Hypothalamus (tissue), 51 donors: ENCODE results near the gene SLC22A6.
A peak's percentile ranks its signal among the peaks of the same experiment; 100 is the strongest.
"Not testable (repeated sequence)": the region's sequence is repeated elsewhere in the genome, so short reads cannot be mapped to it uniquely, and the experiment has no call there.

Experiments used
- DNase-seq, 51 donors: peaks; one replicate each; lab custom pipeline; 2025; lab: John Stamatoyannopoulos, UW

SLC22A6 gene

GRCh38 chr11:62994775-62995174 lies 10.0 kb upstream of the SLC22A6 start:
- DNase-seq: no peak

DNA sequence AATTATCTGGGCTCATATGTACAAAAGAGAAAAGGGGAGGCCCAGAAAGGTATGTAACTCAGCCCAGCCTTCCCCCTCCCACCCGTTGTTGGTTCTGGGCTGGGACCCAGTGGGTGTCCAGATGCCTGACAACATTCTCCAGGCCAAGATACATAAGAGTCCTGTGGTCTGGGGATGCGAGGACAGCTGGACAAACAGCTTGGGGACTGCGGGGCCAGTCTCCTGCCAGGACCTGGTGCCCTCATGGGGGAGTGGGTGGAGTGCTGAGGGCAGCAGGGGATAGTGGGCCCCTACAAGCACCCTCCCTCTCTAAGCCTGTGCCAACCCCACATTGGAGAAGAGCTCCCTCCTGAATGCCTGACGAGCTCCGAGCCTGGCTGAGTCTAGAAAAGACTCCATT lies 3.5 kb upstream of the SLC22A6 start:
- DNase-seq: no peak

DNA sequence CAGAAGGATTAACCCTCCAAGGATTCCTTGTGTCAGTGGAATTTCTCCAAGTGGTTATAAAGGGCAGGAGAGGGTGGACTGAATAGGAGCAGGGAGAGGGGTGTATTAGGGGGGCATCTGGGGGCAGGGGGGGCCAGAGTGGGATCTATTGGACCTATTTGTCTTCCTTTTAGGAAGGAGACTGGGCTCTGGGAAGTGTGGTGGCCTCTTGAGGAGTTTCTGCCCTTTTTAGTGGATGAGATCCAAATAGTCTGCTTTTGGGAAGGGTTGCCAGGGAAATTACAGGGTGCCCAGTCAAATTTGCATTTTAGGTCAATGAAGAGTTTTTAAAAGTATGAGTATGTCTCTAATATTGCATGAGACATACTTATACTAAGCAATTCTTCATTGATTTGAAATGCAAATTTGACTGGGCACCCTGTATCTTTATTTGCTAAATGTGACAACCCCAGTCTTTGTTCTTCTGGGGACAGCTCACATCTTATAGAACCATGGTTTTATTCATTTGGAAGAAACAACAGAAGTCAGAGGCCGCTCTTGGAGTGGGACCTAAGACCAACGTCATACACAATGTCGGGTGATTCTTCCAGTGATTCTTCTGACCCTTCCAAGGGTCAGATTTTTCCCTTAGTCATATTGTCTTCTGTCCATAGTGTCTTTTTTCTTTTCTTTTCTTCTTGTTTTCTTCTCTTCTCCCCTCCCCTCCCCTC lies 429 bp upstream of the SLC22A6 start:
- peak in 4 of 51 donors; percentile 17 to 51 (median 40) for DNase-seq

DNA sequence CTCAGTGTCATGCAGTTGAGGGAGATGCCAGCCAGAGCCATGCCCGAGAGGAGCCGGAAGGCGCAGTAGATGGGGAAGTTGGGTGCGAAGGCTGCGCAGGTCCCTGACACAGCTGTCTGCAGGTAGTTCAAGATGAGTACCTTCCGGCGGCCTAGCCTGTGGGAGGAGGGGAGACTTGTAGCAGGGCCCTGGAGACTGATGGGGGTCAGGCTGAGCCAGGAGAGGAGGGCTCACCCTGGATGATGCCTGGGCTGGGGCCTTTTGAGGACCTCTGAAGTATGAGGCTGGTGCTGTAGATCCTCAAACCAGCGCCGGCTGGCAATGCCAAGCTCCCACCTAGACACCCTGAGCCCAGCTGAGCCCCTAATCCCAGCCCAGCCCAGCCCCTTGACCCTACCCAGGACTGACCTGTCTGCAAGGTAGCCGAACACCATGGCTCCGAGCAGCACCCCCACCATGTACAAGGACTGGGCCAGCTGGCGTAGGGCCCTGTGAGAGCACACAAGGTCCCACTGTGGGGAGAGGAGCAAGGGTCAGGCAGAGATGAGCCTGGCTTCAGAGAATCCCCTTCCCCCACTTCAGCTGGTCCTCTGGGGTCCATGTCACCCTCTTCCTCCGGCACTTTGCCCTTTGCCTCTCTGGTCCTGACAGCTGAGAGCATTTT lies 1.1 kb downstream of the SLC22A6 start:
- DNase-seq: peak in 1 of 51 donors; percentile 8

GRCh38 chr11:62981743-62982142 lies 3.0 kb downstream of the SLC22A6 start:
- DNase-seq: no peak

DNA sequence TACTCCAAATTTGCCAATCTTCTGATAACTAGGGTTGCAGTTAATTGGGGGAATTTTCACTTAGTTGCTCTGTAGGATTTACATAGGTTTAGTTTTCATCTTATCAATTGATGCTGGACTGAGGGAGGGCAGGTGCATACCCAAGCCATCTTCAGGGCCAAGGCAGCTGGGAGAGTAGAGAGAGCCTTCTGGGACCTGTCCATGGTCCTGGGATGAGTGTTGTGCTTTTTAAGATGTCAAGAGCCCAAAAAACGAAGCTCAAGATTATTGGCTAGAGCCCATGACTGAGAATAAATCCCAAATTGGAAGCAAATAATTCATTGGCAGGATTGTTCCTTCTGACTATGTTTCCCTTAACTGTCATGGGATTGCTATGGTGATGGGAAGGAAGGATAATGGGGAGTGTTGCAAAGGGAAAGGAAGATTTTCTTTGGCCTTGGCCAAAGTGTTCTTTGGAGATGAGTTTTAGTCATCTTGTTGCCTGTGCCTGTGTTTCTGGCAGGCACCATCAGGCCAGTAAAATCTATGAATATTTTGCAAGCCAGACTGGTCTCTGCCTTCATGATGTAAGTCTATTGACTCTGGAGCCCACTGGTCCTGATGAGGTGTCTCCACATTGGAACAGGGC lies 4.5 kb downstream of the SLC22A6 start:
- DNase-seq: no peak

- no peak for DNase-seq
These were observed 8.7 kb downstream of the SLC22A6 start for GRCh38 chr11:62976109-62976508.

DNA sequence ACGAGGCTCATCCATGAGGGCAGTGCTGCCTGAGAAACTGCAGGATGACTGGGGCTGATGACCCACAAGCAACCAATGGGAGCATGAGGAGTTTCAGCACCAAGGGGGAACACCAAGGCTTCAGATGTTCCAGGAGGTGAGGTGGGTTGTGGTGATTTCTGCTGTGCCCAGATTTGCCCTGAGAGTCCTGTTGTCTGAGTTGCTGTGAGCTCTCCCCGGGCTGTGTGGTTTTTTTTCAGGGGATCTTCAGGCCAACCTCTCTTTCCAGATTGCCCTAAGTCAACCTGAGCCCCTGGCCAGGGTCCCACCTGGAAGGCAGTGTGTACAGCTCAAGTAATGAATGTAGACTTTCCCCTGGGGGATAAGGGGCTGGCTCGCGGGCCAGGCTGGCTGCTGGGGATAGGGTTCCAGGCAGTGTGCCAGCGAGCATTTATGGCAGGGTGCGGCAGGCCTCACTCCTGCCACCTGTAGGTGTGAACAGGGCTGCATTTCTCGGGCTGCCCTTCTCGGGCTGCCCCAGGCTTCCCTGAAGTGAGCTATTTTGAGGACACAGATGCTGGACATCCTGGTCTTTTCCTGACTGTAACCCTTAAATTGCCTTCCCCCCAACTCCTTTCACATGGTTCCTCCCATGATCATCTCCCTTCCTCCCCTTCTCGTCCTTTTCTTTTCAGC lies 9.8 kb downstream of the SLC22A6 start:
- peak in 7 of 51 donors; percentile 6 to 17 (median 9) for DNase-seq

GRCh38 chr11:62965574-62965973 lies 19.2 kb downstream of the SLC22A6 start:
- DNase-seq: no peak

DNA sequence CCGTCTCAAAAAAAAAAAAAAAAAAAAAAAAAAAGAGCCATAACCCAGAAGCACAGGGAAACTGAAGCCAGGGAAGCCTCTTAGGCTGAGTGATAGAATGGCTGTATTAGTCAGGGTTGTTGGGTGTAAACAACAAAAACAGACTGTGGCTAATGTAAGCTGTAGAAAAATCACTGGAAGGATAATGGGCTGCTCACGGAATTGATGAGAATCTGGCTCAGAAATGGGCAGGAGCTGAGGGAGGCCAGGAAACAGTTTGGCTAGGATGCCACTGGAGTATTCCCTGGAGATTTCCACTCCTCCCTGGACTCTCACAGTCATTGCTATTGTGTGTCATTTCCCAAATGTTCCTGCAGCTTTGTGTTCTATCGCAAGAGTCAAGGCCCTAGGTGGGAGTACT lies 22.4 kb downstream of the SLC22A6 start:
- DNase-seq: no peak

DNA sequence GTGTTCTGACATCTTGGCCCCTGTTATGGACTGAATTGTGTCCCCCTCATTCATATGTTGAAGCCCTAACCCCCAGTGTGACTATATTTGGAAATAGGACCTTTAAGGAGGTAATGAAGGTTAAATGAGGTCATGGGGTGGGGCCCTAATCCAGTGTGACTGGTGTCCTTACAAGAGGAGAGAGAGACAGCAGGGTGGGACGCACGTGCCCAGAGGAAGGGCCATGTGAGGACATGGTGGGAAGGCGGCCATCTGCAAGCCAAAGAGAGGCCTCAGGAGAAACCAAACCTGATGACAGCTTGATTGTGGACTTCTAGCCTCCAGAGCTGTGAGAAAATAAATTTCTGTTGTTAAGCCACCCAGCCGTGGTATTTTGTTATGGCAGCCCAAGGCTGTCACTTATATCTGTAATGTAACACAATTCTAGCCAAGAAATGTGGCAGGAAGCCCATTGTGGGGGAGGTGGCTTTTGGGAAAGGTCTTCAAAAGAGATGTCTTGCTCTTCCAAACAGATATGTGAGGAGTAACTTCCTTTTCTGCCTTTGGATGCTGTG lies 23.7 kb downstream of the SLC22A6 start:
- no peak for DNase-seq

- no peak for DNase-seq
These were observed 25.3 kb downstream of the SLC22A6 start for GRCh38 chr11:62959422-62959980.

- no peak for DNase-seq
These were observed 26.0 kb downstream of the SLC22A6 start for GRCh38 chr11:62958547-62959421.

DNA sequence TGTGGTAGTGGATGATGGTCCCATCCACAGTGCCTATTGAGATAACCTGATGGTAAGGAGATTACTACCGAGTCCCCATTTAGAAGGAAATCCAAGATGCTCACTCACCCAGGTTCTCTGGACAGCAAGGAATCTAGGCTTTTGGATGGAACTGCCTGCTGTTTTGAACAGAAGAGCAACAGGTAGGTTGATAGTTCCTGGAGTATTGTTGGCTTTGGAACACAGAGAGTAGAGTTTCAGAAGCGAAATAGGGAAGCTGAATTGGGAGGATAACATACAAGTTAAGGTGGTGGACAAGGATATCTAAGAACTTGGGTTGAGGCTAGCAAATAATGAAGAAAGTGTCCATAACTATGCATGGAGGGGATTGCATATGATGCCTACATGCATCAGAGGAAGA lies 27.6 kb downstream of the SLC22A6 start:
- DNase-seq: no peak

DNA sequence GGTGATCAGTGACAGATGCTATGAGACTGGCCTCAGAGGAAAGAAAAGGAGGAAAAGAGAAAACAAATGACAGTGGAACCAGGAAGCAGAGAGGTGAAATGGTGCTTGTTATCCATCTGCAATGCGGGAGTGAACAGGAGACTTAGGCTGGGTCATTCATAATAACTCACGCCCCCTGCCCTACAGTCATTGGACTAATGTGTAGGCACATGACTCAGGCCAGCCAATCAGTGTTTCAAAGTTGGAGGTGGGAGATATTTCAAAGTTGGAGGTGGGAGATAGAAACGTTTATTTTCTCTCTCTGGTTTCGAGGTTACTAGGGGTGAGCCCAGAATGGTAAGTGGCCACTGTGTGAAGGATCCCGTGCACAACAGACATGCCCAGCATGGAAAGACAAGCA lies 30.3 kb downstream of the SLC22A6 start:
- no peak for DNase-seq

DNA sequence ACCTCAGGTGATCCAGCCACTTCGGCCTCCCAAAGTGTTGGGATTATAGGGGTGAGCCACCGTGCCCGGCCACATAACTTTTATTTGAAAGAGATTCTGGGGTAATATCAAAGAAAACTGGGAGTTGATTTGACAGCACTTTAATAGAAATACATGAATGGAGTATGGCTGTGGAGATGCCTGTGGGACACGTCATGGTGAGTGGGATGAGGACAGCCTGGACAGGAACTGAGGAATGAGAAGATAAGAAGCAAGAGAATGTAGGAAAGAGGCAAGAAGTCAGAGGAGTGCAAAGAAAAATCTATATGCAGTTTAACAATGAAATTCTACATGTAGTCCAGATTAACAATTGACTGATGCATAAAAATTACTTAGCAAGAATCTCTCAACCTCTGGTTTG lies 31.0 kb downstream of the SLC22A6 start:
- DNase-seq: no peak

- DNase-seq: no peak
These were observed 35.9 kb downstream of the SLC22A6 start for GRCh38 chr11:62948765-62949320.

DNA sequence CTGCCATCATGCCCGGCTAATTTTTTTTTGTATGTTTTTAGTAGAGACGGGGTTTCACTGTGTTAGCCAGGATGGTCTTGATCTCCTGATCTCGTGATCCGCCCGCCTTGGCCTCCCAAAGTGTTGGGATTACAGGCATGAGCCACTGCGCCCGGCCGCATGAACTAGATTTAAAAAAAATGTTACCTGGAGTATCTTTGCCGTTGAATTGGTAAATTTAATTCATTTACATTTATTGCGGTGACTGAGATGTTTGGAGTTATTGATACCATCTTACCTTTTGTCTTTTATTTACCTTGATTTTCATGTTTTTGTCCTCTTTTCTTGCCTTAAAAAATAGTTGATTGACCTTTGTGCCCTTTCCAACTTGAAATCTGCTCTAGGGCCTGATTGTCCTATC lies 39.2 kb downstream of the SLC22A6 start:
- DNase-seq: not testable (repeated sequence)

GRCh38 chr11:62937528-62937927 lies 47.2 kb downstream of the SLC22A6 start:
- DNase-seq: not testable (repeated sequence)

GRCh38 chr11:62934496-62934785 lies 50.3 kb downstream of the SLC22A6 start:
- DNase-seq: no peak
